Loucy (cell line): ENCODE results near the gene VPS54.

Experiments used
- H2AFZ ChIP-seq: fragments of 200-600 bp; sonication (generic); 2 replicates; pipeline ENCODE4 v1.6.0; 2016; ENCODE audit warnings: antibody characterized with exemption, mild to moderate bottlenecking, low read length, moderate library complexity
- H3F3A ChIP-seq: fragments of 200-600 bp; 2 replicates; pipeline ENCODE4 v1.6.0; 2016; ENCODE audit warnings: antibody characterized with exemption, low read depth, mild to moderate bottlenecking
- H3K27me3 ChIP-seq: fragments of 200-600 bp; sonication (generic); 2 replicates; pipeline ENCODE4 v1.6.1; 2014; ENCODE audit warnings: low read length, mild to moderate bottlenecking; ENCODE audit not compliant: insufficient read depth, poor library complexity, severe bottlenecking
- H3K36me3 ChIP-seq: fragments of 200-600 bp; sonication (generic); 2 replicates; pipeline ENCODE4 v1.6.1; 2016; ENCODE audit warnings: low read length; ENCODE audit not compliant: insufficient read depth
- H3K4me1 ChIP-seq: fragments of 200-600 bp; sonication (generic); 2 replicates; pipeline ENCODE4 v1.5.1; 2014; ENCODE audit warnings: low read length, mild to moderate bottlenecking; ENCODE audit not compliant: insufficient read depth, poor library complexity, severe bottlenecking
- H3K4me2 ChIP-seq: fragments of 200-600 bp; sonication (generic); 2 replicates; pipeline ENCODE4 v1.6.0; 2014; ENCODE audit warnings: antibody characterized with exemption, low read length, low read depth, mild to moderate bottlenecking; ENCODE audit not compliant: poor library complexity, severe bottlenecking
- H3K4me3 ChIP-seq: fragments of 200-600 bp; sonication (generic); 2 replicates; pipeline ENCODE4 v1.5.1; 2014; ENCODE audit warnings: low read length, mild to moderate bottlenecking, mixed read lengths; ENCODE audit not compliant: poor library complexity, severe bottlenecking
- H3K79me2 ChIP-seq: fragments of 200-600 bp; sonication (generic); 2 replicates; pipeline ENCODE4 v1.6.1; 2014; ENCODE audit warnings: low read length; ENCODE audit not compliant: insufficient read depth
- H3K9ac ChIP-seq: fragments of 200-600 bp; sonication (generic); 2 replicates; pipeline ENCODE4 v1.6.0; 2014; ENCODE audit warnings: mild to moderate bottlenecking, low read depth, low read length, moderate library complexity; ENCODE audit not compliant: poor library complexity, severe bottlenecking
- H3K9me2 ChIP-seq: fragments of 200-600 bp; sonication (generic); replicated peaks from 2 replicates; pipeline ENCODE4 v1.6.1; 2016; ENCODE audit warnings: low read depth, low read length, mixed read lengths
- H3K9me3 ChIP-seq: fragments of 200-600 bp; sonication (generic); 2 replicates; pipeline ENCODE4 v1.6.1; 2014; ENCODE audit warnings: mild to moderate bottlenecking, antibody characterized with exemption, low read length, low read depth; ENCODE audit not compliant: insufficient read depth
- H4K20me1 ChIP-seq: fragments of 200-600 bp; sonication (generic); 2 replicates; pipeline ENCODE4 v1.6.0; 2014; ENCODE audit warnings: antibody characterized with exemption, low read length, mild to moderate bottlenecking; ENCODE audit not compliant: insufficient read depth, poor library complexity, severe bottlenecking
- EZH2phosphoT487 ChIP-seq: fragments of 200-600 bp; IDR thresholded peaks from 2 replicates; pipeline ENCODE4 v1.6.1; 2018; ENCODE audit warnings: antibody characterized with exemption, mild to moderate bottlenecking, moderate library complexity, borderline replicate concordance
- TF ChIP-seq, protein P1 (sequence below): fragments of 200-600 bp; sonication (generic); conservative IDR thresholded peaks from 2 replicates; pipeline ENCODE4 v1.5.1; 2014; ENCODE audit warnings: mild to moderate bottlenecking, antibody characterized with exemption, low read length

Gene VPS54

DNA sequence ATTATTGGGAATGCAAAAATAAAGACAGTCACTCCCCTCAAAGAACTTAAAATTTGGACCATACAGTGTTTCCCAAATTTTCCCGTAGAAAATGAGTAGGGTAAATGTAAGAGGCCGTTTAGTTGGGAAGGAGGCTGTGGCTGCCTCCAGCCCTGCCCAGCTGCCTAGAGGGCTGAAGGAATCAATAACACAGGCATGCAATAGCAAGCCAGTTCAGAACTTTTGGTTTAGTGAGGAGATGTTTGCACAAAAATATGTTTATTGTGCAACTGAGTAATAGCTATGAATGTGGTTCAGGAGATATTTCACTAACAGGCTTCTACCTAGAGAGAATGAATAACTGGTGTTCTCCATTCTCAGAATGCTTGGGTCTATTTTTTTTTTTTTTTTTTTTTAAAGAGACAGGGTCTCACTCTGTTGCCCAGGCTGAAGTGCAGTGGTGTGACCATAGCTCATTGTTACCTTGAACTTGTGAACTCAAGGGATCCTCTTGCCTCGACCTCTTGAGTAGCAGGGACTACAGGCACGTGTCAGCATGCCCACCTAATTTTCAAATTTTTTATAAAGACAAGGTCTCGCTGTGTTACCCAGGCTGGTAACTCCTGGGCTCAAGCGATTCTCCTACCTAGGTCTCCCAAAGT, 153.9 kb downstream of the VPS54 start:
- Histone ChIP-seq H2AFZ (no peak overlapping the region), H3K27me3 (no peaks in the 10 kb centered on the region), H3K4me1 (no peaks in the 10 kb centered on the region), H3F3A (no peaks in the 10 kb centered on the region), H3K36me3 (peaks cover 47% of the 10 kb centered on the region), H3K9ac (no peak overlapping the region), H3K4me2 (no peak overlapping the region), H4K20me1 (peaks cover 13% of the 10 kb centered on the region), H3K9me2 (no peaks in the 10 kb centered on the region), H3K79me2 (peaks cover 34% of the 10 kb centered on the region), H3K4me3 (no peak overlapping the region), H3K9me3 (no peaks in the 10 kb centered on the region)
- no peak for TF ChIP-seq EZH2phosphoT487
- TF ChIP-seq, protein P1, sequence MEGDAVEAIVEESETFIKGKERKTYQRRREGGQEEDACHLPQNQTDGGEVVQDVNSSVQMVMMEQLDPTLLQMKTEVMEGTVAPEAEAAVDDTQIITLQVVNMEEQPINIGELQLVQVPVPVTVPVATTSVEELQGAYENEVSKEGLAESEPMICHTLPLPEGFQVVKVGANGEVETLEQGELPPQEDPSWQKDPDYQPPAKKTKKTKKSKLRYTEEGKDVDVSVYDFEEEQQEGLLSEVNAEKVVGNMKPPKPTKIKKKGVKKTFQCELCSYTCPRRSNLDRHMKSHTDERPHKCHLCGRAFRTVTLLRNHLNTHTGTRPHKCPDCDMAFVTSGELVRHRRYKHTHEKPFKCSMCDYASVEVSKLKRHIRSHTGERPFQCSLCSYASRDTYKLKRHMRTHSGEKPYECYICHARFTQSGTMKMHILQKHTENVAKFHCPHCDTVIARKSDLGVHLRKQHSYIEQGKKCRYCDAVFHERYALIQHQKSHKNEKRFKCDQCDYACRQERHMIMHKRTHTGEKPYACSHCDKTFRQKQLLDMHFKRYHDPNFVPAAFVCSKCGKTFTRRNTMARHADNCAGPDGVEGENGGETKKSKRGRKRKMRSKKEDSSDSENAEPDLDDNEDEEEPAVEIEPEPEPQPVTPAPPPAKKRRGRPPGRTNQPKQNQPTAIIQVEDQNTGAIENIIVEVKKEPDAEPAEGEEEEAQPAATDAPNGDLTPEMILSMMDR, result no peak

DNA sequence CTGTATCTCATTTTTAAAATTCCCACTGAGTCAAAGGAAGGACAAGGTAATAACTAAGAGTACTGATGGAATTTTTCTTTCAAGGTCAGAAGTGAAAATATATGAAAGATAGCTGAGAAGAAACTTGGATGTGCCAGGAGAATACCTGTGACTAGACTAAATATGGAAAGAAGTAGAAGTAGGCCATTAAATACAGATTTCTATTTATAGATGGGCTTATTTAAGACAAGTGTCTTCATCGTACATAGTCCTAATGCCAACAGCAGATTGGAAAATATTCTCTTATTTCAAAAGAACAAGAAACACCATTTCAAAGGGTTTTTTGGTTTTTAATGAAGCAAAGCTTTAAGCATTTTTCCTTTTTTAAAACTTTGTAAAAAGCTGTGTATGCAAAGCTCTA, 155.5 kb downstream of the VPS54 start:
- Histone ChIP-seq H3K9ac (no peak overlapping the region), H3K27me3 (no peaks in the 10 kb centered on the region), H3F3A (no peaks in the 10 kb centered on the region), H3K4me2 (no peak overlapping the region), H3K4me1 (no peaks in the 10 kb centered on the region), H3K79me2 (peaks cover 27% of the 10 kb centered on the region; the same call in 1 of the 2 replicates), H3K9me3 (no peaks in the 10 kb centered on the region), H3K36me3 (peaks cover 62% of the 10 kb centered on the region), H4K20me1 (peaks cover 13% of the 10 kb centered on the region), H3K4me3 (no peak overlapping the region), H2AFZ (no peak overlapping the region), H3K9me2 (no peaks in the 10 kb centered on the region)
- no peak for TF ChIP-seq EZH2phosphoT487
- TF ChIP-seq, protein P1, result no peak

DNA sequence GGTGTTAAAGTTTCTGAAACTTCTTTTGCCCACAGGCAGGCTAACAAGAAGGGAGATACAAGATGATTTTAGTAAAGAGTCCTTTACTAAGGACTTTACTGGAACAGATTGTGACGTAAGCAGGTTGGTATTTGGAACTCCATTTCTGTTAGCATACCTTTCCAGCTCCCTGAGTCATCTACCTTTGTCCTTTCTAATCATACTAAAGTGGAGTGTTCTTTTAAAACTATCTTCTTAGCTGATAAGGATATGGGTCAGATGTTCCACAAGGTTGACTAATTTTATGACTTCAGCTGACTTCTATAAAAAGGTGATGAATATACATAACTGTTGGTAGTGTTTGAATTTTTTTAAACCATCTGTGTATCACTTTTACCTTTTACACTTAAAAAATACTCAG, 156.4 kb downstream of the VPS54 start:
- Histone ChIP-seq H3K4me3 (no peak overlapping the region), H3K4me2 (no peak overlapping the region), H3K9me3 (no peaks in the 10 kb centered on the region), H3K36me3 (peaks cover 70% of the 10 kb centered on the region), H3F3A (no peaks in the 10 kb centered on the region), H3K9me2 (no peaks in the 10 kb centered on the region), H3K27me3 (no peaks in the 10 kb centered on the region), H3K4me1 (no peaks in the 10 kb centered on the region), H3K79me2 (peaks cover 26% of the 10 kb centered on the region; the same call in 1 of the 2 replicates), H4K20me1 (peaks cover 13% of the 10 kb centered on the region), H3K9ac (no peak overlapping the region), H2AFZ (no peak overlapping the region)
- TF ChIP-seq, protein P1, result no peak
- no peak for TF ChIP-seq EZH2phosphoT487
